ENCODE measurements around the gene TMEM89. TPM values are rescaled to one million over a fixed set of nuclear protein-coding genes. Genes with fewer than 3 reads are reported as not detected.

The TMEM89 gene
- total and polyA plus RNA-seq, 2 experiments from 2014 or later: not detected

DNA sequence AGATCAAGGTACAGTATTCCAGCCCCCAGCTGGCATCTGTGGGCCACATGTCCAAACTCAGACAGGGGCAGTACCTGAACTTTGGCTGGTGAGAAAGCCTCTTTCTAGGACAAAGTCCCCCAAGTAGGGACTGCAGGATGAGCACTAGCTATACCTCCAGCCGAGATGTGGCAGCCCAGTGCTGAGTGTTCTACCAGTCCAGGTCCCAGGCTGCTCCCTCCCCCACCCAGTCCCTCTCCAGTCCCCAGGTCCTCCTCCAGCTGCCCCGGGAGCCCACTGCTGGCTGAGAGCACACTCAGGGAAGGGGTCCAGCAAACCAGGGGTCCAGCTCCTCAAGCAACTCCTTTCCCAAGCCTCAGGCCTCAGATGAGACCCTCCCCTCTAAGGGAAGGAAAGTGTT is 12.2 kb upstream of the TMEM89 start (continued):
- TF ChIP-seq ZNF462 (CRISPR knock-in tag; IDR thresholded peaks at IDR 0.05): no peak
- TF ChIP-seq, protein P1, sequence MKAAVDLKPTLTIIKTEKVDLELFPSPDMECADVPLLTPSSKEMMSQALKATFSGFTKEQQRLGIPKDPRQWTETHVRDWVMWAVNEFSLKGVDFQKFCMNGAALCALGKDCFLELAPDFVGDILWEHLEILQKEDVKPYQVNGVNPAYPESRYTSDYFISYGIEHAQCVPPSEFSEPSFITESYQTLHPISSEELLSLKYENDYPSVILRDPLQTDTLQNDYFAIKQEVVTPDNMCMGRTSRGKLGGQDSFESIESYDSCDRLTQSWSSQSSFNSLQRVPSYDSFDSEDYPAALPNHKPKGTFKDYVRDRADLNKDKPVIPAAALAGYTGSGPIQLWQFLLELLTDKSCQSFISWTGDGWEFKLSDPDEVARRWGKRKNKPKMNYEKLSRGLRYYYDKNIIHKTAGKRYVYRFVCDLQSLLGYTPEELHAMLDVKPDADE (IDR thresholded peaks at IDR 0.05): no peak
- no peak for TF ChIP-seq CTCF (conservative IDR thresholded peaks at IDR 0.05; ENCODE audit: low read depth in 2 of 2)
- no peak for TF ChIP-seq EZH2 (IDR thresholded peaks at IDR 0.05; ENCODE audit: low read depth, unreplicated experiment)
- TF ChIP-seq ZNF331 (CRISPR knock-in tag; IDR thresholded peaks at IDR 0.05; ENCODE audit: low read depth): no peak
- no peak for TF ChIP-seq REST (IDR thresholded peaks at IDR 0.05; ENCODE audit: unreplicated experiment)
- no peak for TF ChIP-seq CREB1 (CRISPR knock-in tag; IDR thresholded peaks at IDR 0.05; ENCODE audit: low read depth)

All from GM23338 (cell line).